Measurements from ENCODE around the gene TAF11L14. TPM values are rescaled to one million over a fixed set of nuclear protein-coding genes. Genes with fewer than 3 reads are reported as not detected.

The TAF11L14 gene
- total RNA-seq, 1 experiment from 2014 or later = not detected

GRCh38 chr5:17614872-17615605 lies 19.2 kb upstream of the TAF11L14 start:
- Histone ChIP-seq H3K4ac (ENCODE audit: low read depth, low read length) (no peak overlapping the region), H2BK15ac (ENCODE audit: low read depth, low read length) (no peak overlapping the region)

More at GRCh38 chr5:17614872-17615605, 19.2 kb upstream of the TAF11L14 start:
- Mint-ChIP-seq H3K27me3 (ENCODE audit: low read depth) (no peaks in the 10 kb centered on the region), H3K27ac (no peak overlapping the region), H3K4me3 (no peak overlapping the region), H3K4me1 (no peaks in the 10 kb centered on the region), H3K9me3 (no peaks in the 10 kb centered on the region), H3K36me3 (ENCODE audit: insufficient read depth in 1 of 3, low read depth in 3 of 3) (no peaks in the 10 kb centered on the region)
- H3K23ac ChIP-seq (ENCODE audit: insufficient read length, low read depth, low read length) = no peak overlapping the region
- H3K9ac ChIP-seq (ENCODE audit: extremely low read depth, insufficient read length, low read length) = no peak overlapping the region
- H4K91ac ChIP-seq (ENCODE audit: insufficient read length, low read depth, low read length) = no peak overlapping the region
- no peak overlapping the region for H2AFZ ChIP-seq (ENCODE audit: low read length)
- no peaks in the 10 kb centered on the region for H4K20me1 ChIP-seq (ENCODE audit: control insufficient read depth, insufficient read depth, insufficient read length)
- H2BK120ac ChIP-seq (ENCODE audit: low read depth, low read length, poor library complexity, severe bottlenecking) = no peak overlapping the region
- H3K14ac ChIP-seq (ENCODE audit: insufficient read depth, low read length) = no peak overlapping the region
- no peaks in the 10 kb centered on the region for H3K4me1 ChIP-seq (ENCODE audit: insufficient read depth, low read length)
- H3K27ac ChIP-seq (ENCODE audit: insufficient read length, low read depth, low read length) = no peak overlapping the region
- no peaks in the 10 kb centered on the region for H3K9me3 ChIP-seq (ENCODE audit: control insufficient read depth, low read depth, low read length)
- H2BK12ac ChIP-seq (ENCODE audit: insufficient read length, low read depth, low read length) = no peak overlapping the region
- TF ChIP-seq, protein P1, sequence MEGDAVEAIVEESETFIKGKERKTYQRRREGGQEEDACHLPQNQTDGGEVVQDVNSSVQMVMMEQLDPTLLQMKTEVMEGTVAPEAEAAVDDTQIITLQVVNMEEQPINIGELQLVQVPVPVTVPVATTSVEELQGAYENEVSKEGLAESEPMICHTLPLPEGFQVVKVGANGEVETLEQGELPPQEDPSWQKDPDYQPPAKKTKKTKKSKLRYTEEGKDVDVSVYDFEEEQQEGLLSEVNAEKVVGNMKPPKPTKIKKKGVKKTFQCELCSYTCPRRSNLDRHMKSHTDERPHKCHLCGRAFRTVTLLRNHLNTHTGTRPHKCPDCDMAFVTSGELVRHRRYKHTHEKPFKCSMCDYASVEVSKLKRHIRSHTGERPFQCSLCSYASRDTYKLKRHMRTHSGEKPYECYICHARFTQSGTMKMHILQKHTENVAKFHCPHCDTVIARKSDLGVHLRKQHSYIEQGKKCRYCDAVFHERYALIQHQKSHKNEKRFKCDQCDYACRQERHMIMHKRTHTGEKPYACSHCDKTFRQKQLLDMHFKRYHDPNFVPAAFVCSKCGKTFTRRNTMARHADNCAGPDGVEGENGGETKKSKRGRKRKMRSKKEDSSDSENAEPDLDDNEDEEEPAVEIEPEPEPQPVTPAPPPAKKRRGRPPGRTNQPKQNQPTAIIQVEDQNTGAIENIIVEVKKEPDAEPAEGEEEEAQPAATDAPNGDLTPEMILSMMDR (conservative IDR thresholded peaks at IDR 0.05) = no peak
- DNase-seq = no peak
- WGBS (ENCODE audit: extremely low coverage, insufficient read length, low lambda C conversion rate) = no CpG with 5 or more reads among the region's 17 CpGs
- H3K79me1 ChIP-seq (ENCODE audit: insufficient read depth, low read depth, low read length, poor library complexity, severe bottlenecking) = no peaks in the 10 kb centered on the region
- no peak overlapping the region for H2BK5ac ChIP-seq (ENCODE audit: insufficient read length, low read length)
- H3T11ph ChIP-seq (ENCODE audit: low read length) = no peak overlapping the region
- no peak overlapping the region for H4K5ac ChIP-seq (ENCODE audit: insufficient read length, low read depth, low read length)
- no peak overlapping the region for H3K56ac ChIP-seq (ENCODE audit: insufficient read length, low read depth, low read length)
- no peaks in the 10 kb centered on the region for H3K23me2 ChIP-seq (ENCODE audit: insufficient read length, low read depth, low read length, poor library complexity, severe bottlenecking)
- H3K4me2 ChIP-seq (ENCODE audit: insufficient read depth, insufficient read length, low read length) = no peak overlapping the region
- H3K27me3 ChIP-seq (ENCODE audit: insufficient read depth, low read length) = no peaks in the 10 kb centered on the region
- H2AK5ac ChIP-seq (ENCODE audit: insufficient read length, low read length) = no peak overlapping the region
- H4K8ac ChIP-seq (replicated peaks; ENCODE audit: insufficient read length, low read depth, low read length) = no peak overlapping the region
- H2BK20ac ChIP-seq (ENCODE audit: low read depth, low read length, poor library complexity, severe bottlenecking) = no peak overlapping the region
- no peak overlapping the region for H3K18ac ChIP-seq (ENCODE audit: insufficient read length, low read depth, low read length)
- no peaks in the 10 kb centered on the region for H3K79me2 ChIP-seq (ENCODE audit: insufficient read depth, low read length)

Data from H9 (cell line).